GM23338 (cell line): Measurements from ENCODE around the gene ETV6. TPM values are rescaled to one million over a fixed set of nuclear protein-coding genes. Genes with fewer than 3 reads are reported as not detected.

Source experiments
- ATAC-seq: fragments of 200-7000 bp; cut with Tn5 transposase; 3 replicates; pipeline ENCODE4 v1.9.1; 2020
- DNase-seq: peaks from one replicate; pipeline ENCODE4 v3.0.0-alpha.2; 2015; ENCODE audit warnings: low spot score
- H2AFZ ChIP-seq: fragments of 200-600 bp; sonication (generic); 2 replicates; pipeline ENCODE4 v1.8.0; 2016; ENCODE audit warnings: antibody characterized with exemption, mild to moderate bottlenecking, moderate library complexity
- H3F3A ChIP-seq: fragments of 200-600 bp; sonication (generic); replicated peaks from 2 replicates; pipeline ENCODE4 v1.8.0; 2017; ENCODE audit warnings: antibody characterized with exemption, mixed run types, low read depth
- H3K27ac ChIP-seq: fragments of 200-600 bp; sonication (generic); 2 replicates; pipeline ENCODE4 v1.6.1; 2016; ENCODE audit warnings: low read depth
- H3K27me3 ChIP-seq: fragments of 200-600 bp; sonication (generic); 2 replicates; pipeline ENCODE4 v1.8.0; 2016; ENCODE audit warnings: mild to moderate bottlenecking, mixed run types, moderate library complexity; ENCODE audit not compliant: insufficient read depth
- H3K36me3 ChIP-seq: fragments of 200-600 bp; sonication (generic); 2 replicates; pipeline ENCODE4 v1.8.0; 2016; ENCODE audit warnings: mild to moderate bottlenecking; ENCODE audit not compliant: insufficient read depth
- H3K4me1 ChIP-seq: fragments of 200-600 bp; sonication (generic); 2 replicates; pipeline ENCODE4 v1.8.0; 2016; ENCODE audit warnings: mild to moderate bottlenecking, moderate library complexity; ENCODE audit not compliant: insufficient read depth
- H3K4me2 ChIP-seq: fragments of 200-600 bp; sonication (generic); 2 replicates; pipeline ENCODE4 v1.7.1; 2017; ENCODE audit warnings: mixed run types
- H3K4me3 ChIP-seq: fragments of 200-600 bp; sonication (generic); 2 replicates; pipeline ENCODE4 v1.6.1; 2016; ENCODE audit warnings: mixed run types
- H3K79me2 ChIP-seq: fragments of 200-600 bp; sonication (generic); replicated peaks from 2 replicates; pipeline ENCODE4 v1.8.0; 2017; ENCODE audit warnings: mild to moderate bottlenecking; ENCODE audit not compliant: insufficient read depth
- H3K9me2 ChIP-seq: fragments of 200-600 bp; sonication (generic); 2 replicates; pipeline ENCODE4 v1.8.0; 2017; ENCODE audit not compliant: insufficient read depth
- H4K20me1 ChIP-seq: fragments of 200-600 bp; sonication (generic); replicated peaks from 2 replicates; pipeline ENCODE4 v1.8.0; 2017; ENCODE audit warnings: mild to moderate bottlenecking; ENCODE audit not compliant: insufficient read depth
- H3K27ac Mint-ChIP-seq: 2 replicates; pipeline ENCODE4 v1.8.0; 2020; ENCODE audit warnings: inconsistent platforms, mild to moderate bottlenecking, moderate library complexity, mixed read lengths
- H3K27me3 Mint-ChIP-seq: 3 replicates; pipeline ENCODE4 v1.8.0; 2022; ENCODE audit warnings: low read depth, mild to moderate bottlenecking, moderate library complexity, mixed read lengths, inconsistent platforms; ENCODE audit not compliant: insufficient read depth, poor library complexity
- H3K36me3 Mint-ChIP-seq: 3 replicates; pipeline ENCODE4 v1.8.0; 2021; ENCODE audit warnings: low read depth, mild to moderate bottlenecking, inconsistent platforms, moderate library complexity, mixed read lengths
- H3K4me1 Mint-ChIP-seq: 3 replicates; pipeline ENCODE4 v1.8.0; 2020; ENCODE audit warnings: mild to moderate bottlenecking, inconsistent platforms, mixed read lengths
- H3K4me3 Mint-ChIP-seq: 3 replicates; pipeline ENCODE4 v1.8.0; 2021; ENCODE audit warnings: moderate library complexity, mild to moderate bottlenecking, inconsistent platforms, mixed read lengths
- H3K9me3 Mint-ChIP-seq: 3 replicates; pipeline ENCODE4 v1.8.0; 2020; ENCODE audit warnings: moderate library complexity, mild to moderate bottlenecking, inconsistent platforms, mixed read lengths
- CREB1 ChIP-seq: fragments of 250-450 bp; sonication (Bioruptor Pico); IDR thresholded peaks from 2 replicates; pipeline ENCODE4 v1.5.0; 2020; ENCODE audit warnings: low read depth, mild to moderate bottlenecking, moderate library complexity
- CTCF ChIP-seq, 2 experiments: fragments of 200-600 bp in 1 of 2; sonication (generic) in 1 of 2; conservative IDR thresholded peaks; 2 replicates each; pipeline versions ENCODE4 v1.5.1 to v1.6.1; 2016 to 2017; ENCODE audit warnings: antibody characterized with exemption in 2 of 2, low read depth in 2 of 2, mild to moderate bottlenecking in 2 of 2, moderate library complexity in 1 of 2
- ETS1 ChIP-seq: IDR thresholded peaks from 2 replicates; pipeline ENCODE4 v1.6.1; 2016; ENCODE audit warnings: antibody characterized with exemption
- JUNB ChIP-seq: IDR thresholded peaks from one replicate; pipeline ENCODE4 v1.6.1; 2016; ENCODE audit warnings: antibody characterized with exemption; ENCODE audit not compliant: unreplicated experiment
- NANOG ChIP-seq: IDR thresholded peaks from 2 replicates; pipeline ENCODE4 v1.6.1; 2016; ENCODE audit warnings: antibody characterized with exemption, borderline replicate concordance
- POLR2AphosphoS5 ChIP-seq: IDR thresholded peaks from 2 replicates; pipeline ENCODE4 v1.6.1; 2016; ENCODE audit warnings: antibody characterized with exemption, low read depth
- STAT1 ChIP-seq: IDR thresholded peaks from one replicate; pipeline ENCODE4 v1.6.1; 2016; ENCODE audit warnings: antibody characterized with exemption; ENCODE audit not compliant: unreplicated experiment
- ZNF114 ChIP-seq: fragments of 250-450 bp; sonication (Bioruptor Pico); IDR thresholded peaks from 2 replicates; pipeline ENCODE4 v1.5.0; 2020; ENCODE audit warnings: mild to moderate bottlenecking, moderate library complexity
- ZNF331 ChIP-seq: fragments of 250-450 bp; sonication (Bioruptor Pico); IDR thresholded peaks from 2 replicates; pipeline ENCODE4 v1.5.0; 2020; ENCODE audit warnings: low read depth, mild to moderate bottlenecking, moderate library complexity
- polyA plus RNA-seq: library from polyadenylated mRNA; unstranded; fragments of >200 nt; fragmentation: Nextera tagmentation; extraction: Ambion mirVana; gene quantifications from 2 replicates; pipeline ENCODE4 v1.2.1, GENCODE V29; 2016
- total RNA-seq: library from RNA; depleted of rRNA; stranded (reverse); fragments of >200 nt; shearing (Covaris generic); gene quantifications from 2 replicates; pipeline ENCODE4 v1.2.3, GENCODE V29; 2014
- TF ChIP-seq, protein P1 (sequence below): IDR thresholded peaks from one replicate; pipeline ENCODE4 v1.6.1; 2018; ENCODE audit warnings: antibody characterized with exemption; ENCODE audit not compliant: unreplicated experiment

Gene ETV6
- total and polyA plus RNA-seq, 2 experiments from 2014 or later = 7.5 to 15.1 TPM

- TF ChIP-seq, protein P1, sequence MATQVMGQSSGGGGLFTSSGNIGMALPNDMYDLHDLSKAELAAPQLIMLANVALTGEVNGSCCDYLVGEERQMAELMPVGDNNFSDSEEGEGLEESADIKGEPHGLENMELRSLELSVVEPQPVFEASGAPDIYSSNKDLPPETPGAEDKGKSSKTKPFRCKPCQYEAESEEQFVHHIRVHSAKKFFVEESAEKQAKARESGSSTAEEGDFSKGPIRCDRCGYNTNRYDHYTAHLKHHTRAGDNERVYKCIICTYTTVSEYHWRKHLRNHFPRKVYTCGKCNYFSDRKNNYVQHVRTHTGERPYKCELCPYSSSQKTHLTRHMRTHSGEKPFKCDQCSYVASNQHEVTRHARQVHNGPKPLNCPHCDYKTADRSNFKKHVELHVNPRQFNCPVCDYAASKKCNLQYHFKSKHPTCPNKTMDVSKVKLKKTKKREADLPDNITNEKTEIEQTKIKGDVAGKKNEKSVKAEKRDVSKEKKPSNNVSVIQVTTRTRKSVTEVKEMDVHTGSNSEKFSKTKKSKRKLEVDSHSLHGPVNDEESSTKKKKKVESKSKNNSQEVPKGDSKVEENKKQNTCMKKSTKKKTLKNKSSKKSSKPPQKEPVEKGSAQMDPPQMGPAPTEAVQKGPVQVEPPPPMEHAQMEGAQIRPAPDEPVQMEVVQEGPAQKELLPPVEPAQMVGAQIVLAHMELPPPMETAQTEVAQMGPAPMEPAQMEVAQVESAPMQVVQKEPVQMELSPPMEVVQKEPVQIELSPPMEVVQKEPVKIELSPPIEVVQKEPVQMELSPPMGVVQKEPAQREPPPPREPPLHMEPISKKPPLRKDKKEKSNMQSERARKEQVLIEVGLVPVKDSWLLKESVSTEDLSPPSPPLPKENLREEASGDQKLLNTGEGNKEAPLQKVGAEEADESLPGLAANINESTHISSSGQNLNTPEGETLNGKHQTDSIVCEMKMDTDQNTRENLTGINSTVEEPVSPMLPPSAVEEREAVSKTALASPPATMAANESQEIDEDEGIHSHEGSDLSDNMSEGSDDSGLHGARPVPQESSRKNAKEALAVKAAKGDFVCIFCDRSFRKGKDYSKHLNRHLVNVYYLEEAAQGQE = no peak
- TF ChIP-seq NANOG = no peak
- no peak for TF ChIP-seq CREB1 (CRISPR knock-in tag)
- no peak for TF ChIP-seq CTCF (conservative IDR thresholded peaks at IDR 0.05; ENCODE audit: low read depth in 2 of 2)
- TF ChIP-seq POLR2AphosphoS5 = no peak
- no peak for TF ChIP-seq ETS1
- no peak for TF ChIP-seq JUNB
- no peak for TF ChIP-seq STAT1
Measured at GRCh38 chr12:11799502-11799873, 150.0 kb downstream of the ETV6 start (continued).

DNA sequence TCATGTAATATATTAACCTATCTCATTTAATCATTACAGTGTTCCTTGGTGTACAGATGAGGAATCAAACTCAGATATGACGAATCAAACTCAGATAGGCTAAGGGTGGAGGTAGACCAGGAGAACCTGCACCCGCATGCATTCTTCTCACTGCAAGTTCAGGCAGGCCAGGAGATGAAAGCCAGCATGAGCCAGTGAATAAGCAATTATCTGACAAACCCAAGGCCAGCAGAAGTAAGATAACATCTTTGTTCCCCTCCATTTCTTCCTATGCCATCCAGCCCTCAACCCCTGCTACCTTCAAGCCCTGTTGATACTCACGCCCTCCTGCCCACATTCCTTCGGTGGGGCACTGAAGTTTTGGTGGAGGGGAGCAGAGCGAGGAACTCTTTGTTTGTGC, 152.2 kb downstream of the ETV6 start:
- DNase-seq (no peak), ATAC-seq (no peak)
- Histone ChIP-seq H3K4me1 (peaks cover 5% of the 10 kb centered on the region), H2AFZ (no peak overlapping the region), H3K4me3 (no peak overlapping the region), H3K9me2 (peaks cover 4% of the 10 kb centered on the region; the same call in 1 of the 2 replicates), H3K27ac (no peak overlapping the region), H3K27me3 (no peaks in the 10 kb centered on the region), H3K79me2 (peaks cover 4% of the 10 kb centered on the region; the same call in 1 of the 2 replicates), H3K4me2 (no peak overlapping the region), H4K20me1 (no peaks in the 10 kb centered on the region), H3F3A (no peaks in the 10 kb centered on the region), H3K36me3 (no peaks in the 10 kb centered on the region)
- Mint-ChIP-seq H3K4me1 (peaks cover 10% of the 10 kb centered on the region), H3K27me3 (no peaks in the 10 kb centered on the region), H3K4me3 (no peak overlapping the region), H3K36me3 (no peaks in the 10 kb centered on the region), H3K9me3 (no peaks in the 10 kb centered on the region), H3K27ac (no peak overlapping the region)
- no peak for TF ChIP-seq ZNF114 (CRISPR knock-in tag)
- no peak for TF ChIP-seq ZNF331 (CRISPR knock-in tag)
